Ascending aorta (tissue), 2 donors: ENCODE measurements around the gene KRT14. TPM values are rescaled to one million over a fixed set of nuclear protein-coding genes. Genes with fewer than 3 reads are reported as not detected.

ENCODE experiments used
- DNase-seq, 2 donors: peaks; one replicate each; pipeline ENCODE4 v3.0.0-alpha.2; 2019; ENCODE audit warnings: low spot score in 2 of 2
- H3K27ac ChIP-seq, 2 donors: fragments of 200-600 bp; sonication (generic); one replicate each; pipeline ENCODE4 v1.5.1; 2016 to 2017; ENCODE audit warnings: mild to moderate bottlenecking in 1 of 2
- H3K27me3 ChIP-seq: fragments of 200-600 bp; sonication (generic); one replicate; pipeline ENCODE4 v1.5.1; 2017
- H3K36me3 ChIP-seq, 2 donors: fragments of 200-600 bp; sonication (generic); one replicate each; pipeline ENCODE4 v1.5.1; 2016
- H3K4me1 ChIP-seq, 2 donors: fragments of 200-600 bp; sonication (generic); one replicate each; pipeline ENCODE4 v1.5.1; 2016 to 2017; ENCODE audit warnings: mild to moderate bottlenecking in 1 of 2
- H3K4me3 ChIP-seq, 2 donors: fragments of 200-600 bp; sonication (generic); one replicate each; pipeline ENCODE4 v1.5.1; 2016 to 2017; ENCODE audit warnings: mild to moderate bottlenecking in 1 of 2
- H3K9me3 ChIP-seq, 2 donors: fragments of 200-600 bp; sonication (generic); one replicate each; pipeline ENCODE4 v1.5.1; 2016
- intact Hi-C: fragments of 100-400 bp; cut with DNase I; formaldehyde crosslinking; loops from one replicate; pipeline ENCODE4 v1.15.1; 2023
- total RNA-seq: library from RNA; depleted of rRNA; stranded (reverse); fragments of >200 nt; gene quantifications from one replicate; pipeline ENCODE4 v1.1.0, GENCODE V29; 2016
- TF ChIP-seq, protein P1 (sequence below), 3 experiments: fragments of 200-600 bp in 2 of 3; fragments of 450-650 bp in 1 of 3; sonication (generic) in 2 of 3; IDR thresholded peaks; one replicate each; pipeline ENCODE4 v1.5.1; 2016 to 2019; ENCODE audit warnings: antibody characterized with exemption in 3 of 3, mild to moderate bottlenecking in 1 of 3, moderate library complexity in 1 of 3

Gene KRT14
- total RNA-seq, 1 donor from 2014 or later, result 10.3 TPM

DNA sequence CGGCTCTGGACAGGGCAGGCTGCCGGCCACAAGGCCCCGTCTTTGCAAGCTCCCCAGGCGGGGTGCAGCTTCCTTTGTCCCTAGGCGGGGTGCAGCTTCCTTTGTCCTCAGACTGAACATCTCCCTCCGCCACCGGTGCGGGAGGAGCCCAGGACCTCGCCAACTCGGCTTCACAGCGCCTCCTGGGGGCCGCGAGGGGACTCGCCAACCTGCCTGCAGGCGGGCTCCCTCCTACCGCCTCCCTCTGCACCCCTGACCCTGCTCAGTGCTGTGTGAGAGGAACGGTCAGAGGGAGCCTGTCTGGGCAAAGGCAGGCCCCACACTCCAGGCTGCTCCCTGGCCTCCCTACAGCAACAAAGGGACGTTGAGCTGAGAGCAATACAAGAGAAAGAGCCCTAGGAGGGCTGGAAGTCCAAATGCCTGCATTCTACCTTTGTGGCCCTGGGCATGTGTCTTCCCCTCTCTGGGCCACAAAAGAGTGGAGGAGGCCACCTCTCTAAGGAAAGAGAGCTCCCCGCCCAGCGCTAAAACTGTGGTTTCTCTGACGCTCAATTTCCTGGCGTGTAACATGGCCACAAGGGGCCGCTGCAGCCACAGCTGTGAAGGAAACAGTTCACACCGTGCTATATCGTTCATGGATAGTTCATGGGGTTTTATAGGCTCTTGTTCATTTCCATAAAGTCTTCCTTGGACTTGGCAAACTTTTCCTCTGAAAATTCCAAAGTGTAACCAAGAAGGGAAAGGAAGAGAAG is 37.7 kb downstream of the KRT14 start:
- Histone ChIP-seq H3K27ac (peak overlapping the region; percentile 65 to 81), H3K4me3 (peak overlapping the region; percentile 24 to 50)
- intact Hi-C loops, result loop anchor here (1.0 to 5.0 kb wide), 3 partner anchors 99 to 747 kb away; no protein-coding TSS in a partner anchor

DNA sequence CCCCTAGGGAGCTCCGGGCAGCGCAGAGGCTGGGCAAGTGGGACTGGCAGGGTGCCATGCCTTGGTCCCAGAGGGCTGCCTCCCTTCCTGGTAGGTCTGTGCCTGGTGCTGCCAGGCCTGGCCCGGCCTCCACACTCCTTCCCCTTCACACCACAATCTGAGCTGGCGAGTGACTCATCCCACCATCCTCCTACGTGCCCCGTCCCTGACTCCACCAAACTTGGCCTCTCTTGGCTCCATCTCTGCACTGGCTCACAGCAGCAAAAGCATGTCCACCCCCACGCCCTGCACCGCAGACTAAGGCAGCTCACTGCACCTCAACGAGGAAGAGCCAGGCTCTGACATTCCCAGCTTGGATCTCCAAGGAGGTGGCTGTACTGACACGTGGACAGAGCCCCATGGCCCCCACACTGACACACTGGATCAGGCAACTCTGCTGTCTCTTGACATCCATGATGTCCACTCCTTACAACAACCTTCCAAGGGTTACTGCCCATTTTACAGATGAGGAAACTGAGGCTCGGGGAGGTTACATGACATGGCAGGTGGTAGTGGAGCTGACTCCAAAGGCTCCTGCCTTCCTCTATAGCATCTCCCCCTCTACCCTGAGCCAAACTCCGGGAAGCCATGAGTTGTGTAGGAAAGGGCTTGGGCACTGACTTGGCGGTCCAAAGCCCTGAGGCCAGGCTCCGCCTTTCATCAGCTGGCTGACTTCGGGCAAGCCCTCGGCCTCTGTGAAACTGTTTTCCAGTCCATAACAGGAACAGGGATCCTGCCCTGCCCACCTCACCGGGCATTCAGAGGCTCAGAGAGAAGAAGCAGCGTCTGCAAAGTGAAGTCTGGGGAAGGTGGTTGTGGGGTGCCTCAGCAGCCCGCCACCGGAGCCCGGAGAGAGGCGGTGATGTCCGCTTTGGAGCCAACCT is 38.5 kb downstream of the KRT14 start:
- intact Hi-C loops, result loop anchor here (1.0 to 5.0 kb wide), 2 partner anchors 639 to 746 kb away; no protein-coding TSS in a partner anchor
- Histone ChIP-seq H3K36me3 (no peaks in the 10 kb centered on the region), H3K4me1 (peaks cover 11 to 15% of the 10 kb centered on the region in 2 donors), H3K27me3 (no peaks in the 10 kb centered on the region), H3K9me3 (no peaks in the 10 kb centered on the region), H3K4me3 (peak overlapping the region; percentile 24 to 50), H3K27ac (peak overlapping the region; percentile 65 to 81)
- DNase-seq, result peak; percentile 68 to 92
- TF ChIP-seq, protein P1, sequence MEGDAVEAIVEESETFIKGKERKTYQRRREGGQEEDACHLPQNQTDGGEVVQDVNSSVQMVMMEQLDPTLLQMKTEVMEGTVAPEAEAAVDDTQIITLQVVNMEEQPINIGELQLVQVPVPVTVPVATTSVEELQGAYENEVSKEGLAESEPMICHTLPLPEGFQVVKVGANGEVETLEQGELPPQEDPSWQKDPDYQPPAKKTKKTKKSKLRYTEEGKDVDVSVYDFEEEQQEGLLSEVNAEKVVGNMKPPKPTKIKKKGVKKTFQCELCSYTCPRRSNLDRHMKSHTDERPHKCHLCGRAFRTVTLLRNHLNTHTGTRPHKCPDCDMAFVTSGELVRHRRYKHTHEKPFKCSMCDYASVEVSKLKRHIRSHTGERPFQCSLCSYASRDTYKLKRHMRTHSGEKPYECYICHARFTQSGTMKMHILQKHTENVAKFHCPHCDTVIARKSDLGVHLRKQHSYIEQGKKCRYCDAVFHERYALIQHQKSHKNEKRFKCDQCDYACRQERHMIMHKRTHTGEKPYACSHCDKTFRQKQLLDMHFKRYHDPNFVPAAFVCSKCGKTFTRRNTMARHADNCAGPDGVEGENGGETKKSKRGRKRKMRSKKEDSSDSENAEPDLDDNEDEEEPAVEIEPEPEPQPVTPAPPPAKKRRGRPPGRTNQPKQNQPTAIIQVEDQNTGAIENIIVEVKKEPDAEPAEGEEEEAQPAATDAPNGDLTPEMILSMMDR (IDR thresholded peaks at IDR 0.05), result no peak

More for the DNA sequence above, 37.7 kb downstream of the KRT14 start:
- Histone ChIP-seq H3K36me3 (no peaks in the 10 kb centered on the region), H3K9me3 (no peaks in the 10 kb centered on the region), H3K27me3 (no peaks in the 10 kb centered on the region), H3K4me1 (peaks cover 11 to 15% of the 10 kb centered on the region in 2 donors)
- peak; percentile 27 to 91 for DNase-seq
- TF ChIP-seq, protein P1 (IDR thresholded peaks at IDR 0.05), result peak; percentile 76 to 81 (median 80)

DNA sequence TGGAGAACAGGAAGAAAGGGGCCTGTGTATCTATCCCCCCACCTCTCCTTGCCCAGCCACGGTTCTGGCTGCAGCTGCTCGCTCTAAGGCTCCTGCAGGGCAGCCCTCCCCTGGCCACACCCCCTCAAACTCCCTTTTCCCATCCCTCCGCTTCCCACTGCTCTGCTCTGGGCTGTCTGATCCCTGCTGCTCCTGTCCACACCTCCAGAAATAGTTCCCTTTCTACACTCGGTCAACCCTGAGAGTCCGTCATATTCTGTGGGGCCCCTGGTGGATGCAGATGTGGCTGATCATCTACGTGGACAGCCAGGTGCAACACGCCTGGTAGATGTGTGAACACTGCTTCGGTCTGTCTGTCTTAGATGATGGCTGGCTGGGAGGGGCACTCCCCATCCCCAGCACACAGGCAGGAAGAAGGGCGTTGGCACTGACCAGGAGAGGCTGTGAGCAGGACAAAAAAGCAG is 39.3 kb downstream of the KRT14 start:
- intact Hi-C loops, result loop anchor here (1.0 to 5.0 kb wide), 2 partner anchors 638 to 745 kb away; no protein-coding TSS in a partner anchor
- no peak overlapping the region for H3K4me3 ChIP-seq
- DNase-seq, result no peak
- no peaks in the 10 kb centered on the region for H3K9me3 ChIP-seq
- no peaks in the 10 kb centered on the region for H3K36me3 ChIP-seq
- TF ChIP-seq, protein P1 (IDR thresholded peaks at IDR 0.05), result no peak
- peak overlapping the region; percentile 65 to 81 for H3K27ac ChIP-seq
- no peaks in the 10 kb centered on the region for H3K27me3 ChIP-seq
- H3K4me1 ChIP-seq, result peaks cover 11 to 15% of the 10 kb centered on the region in 2 donors

DNA sequence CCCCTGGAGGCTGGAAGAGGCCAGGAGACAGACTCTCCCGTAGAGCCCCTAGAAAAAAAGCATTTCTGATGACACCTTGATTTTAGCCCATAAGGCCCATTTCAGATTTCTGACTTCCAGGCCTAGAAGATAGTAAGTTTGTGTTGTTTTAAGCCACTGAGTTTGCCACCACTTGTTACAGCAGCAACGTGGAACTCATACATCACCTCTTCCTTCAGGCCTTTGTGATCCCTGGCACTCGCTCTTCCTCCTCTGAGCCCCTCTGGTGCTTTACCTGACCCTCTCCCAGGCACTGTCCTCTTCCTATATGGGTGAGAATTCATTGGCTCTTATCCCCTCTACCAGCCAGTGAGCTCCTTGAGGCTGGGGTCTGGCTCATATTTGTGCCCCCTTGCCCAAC is 39.9 kb downstream of the KRT14 start:
- intact Hi-C loops, result loop anchor here (1.0 to 5.0 kb wide), 2 partner anchors 638 to 745 kb away; no protein-coding TSS in a partner anchor
- Histone ChIP-seq H3K4me3 (no peak overlapping the region), H3K9me3 (no peaks in the 10 kb centered on the region), H3K36me3 (no peaks in the 10 kb centered on the region), H3K27me3 (no peaks in the 10 kb centered on the region), H3K4me1 (peaks cover 11 to 15% of the 10 kb centered on the region in 2 donors), H3K27ac (peak overlapping the region; percentile 65 to 81)
- TF ChIP-seq, protein P1 (IDR thresholded peaks at IDR 0.05), result no peak
- DNase-seq, result no peak

DNA sequence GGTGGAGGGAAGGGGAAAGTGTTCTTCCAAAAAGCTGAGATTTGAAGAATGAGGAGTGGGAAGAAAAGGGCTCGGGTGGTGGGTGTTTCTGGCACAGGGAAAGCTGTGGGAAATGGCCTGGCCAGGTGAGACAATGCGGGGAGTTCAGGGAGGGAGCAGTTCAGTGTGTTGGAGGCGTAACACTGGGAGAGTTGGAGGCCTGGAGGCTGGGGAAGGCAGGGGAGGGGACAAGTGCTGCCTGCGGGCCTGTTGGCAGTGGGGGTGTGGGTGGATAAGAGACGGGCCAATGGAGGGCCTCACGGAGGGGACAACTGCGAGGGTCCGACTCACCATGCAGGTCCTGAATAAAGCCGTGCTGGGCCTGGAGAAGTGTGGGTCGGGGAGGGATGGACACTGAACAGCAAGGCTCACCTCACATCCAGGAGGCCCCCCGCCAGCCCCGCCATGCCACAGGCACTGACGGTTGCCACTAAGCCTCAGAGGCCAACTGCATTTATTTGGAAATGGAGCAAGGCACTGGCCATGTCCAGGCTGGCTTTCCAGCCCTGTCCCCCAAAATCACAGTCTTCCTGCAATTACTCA is 40.8 kb downstream of the KRT14 start:
- intact Hi-C loops, result loop anchor here (5.0 kb wide), 1 partner anchor 744 kb away; no protein-coding TSS in a partner anchor
- H3K27ac ChIP-seq, result peak overlapping the region in 1 of 2 donors; percentile 8
- no peak for DNase-seq

More for the DNA sequence above, 40.8 kb downstream of the KRT14 start:
- peaks cover 11 to 15% of the 10 kb centered on the region in 2 donors for H3K4me1 ChIP-seq
- no peaks in the 10 kb centered on the region for H3K27me3 ChIP-seq
- TF ChIP-seq, protein P1 (IDR thresholded peaks at IDR 0.05), result no peak
- H3K9me3 ChIP-seq, result no peaks in the 10 kb centered on the region
- no peaks in the 10 kb centered on the region for H3K36me3 ChIP-seq
- no peak overlapping the region for H3K4me3 ChIP-seq
